HepG2 (cell line): ENCODE measurements around the gene ACOT13. TPM values are rescaled to one million over a fixed set of nuclear protein-coding genes. Genes with fewer than 3 reads are reported as not detected.

Experiments used
- CHD2 ChIP-seq: IDR thresholded peaks from 2 replicates; pipeline ENCODE4 v1.6.1; 2011; ENCODE audit warnings: low read depth, low read length, improper control_type of control experiment
- CHD4 ChIP-seq: fragments of 200-600 bp; sonication (generic); IDR thresholded peaks from 2 replicates; pipeline ENCODE4 v1.7.0; 2017; ENCODE audit warnings: mild to moderate bottlenecking, low read length, borderline replicate concordance
- GLI4 ChIP-seq: sonication (generic); formaldehyde crosslinking; IDR thresholded peaks from 2 replicates; pipeline ENCODE4 v1.5.1; 2020; ENCODE audit warnings: missing genetic modification reagents, mild to moderate bottlenecking, moderate library complexity, borderline replicate concordance
- HDAC6 ChIP-seq: fragments of 200-600 bp; sonication (generic); IDR thresholded peaks from 2 replicates; pipeline ENCODE4 v1.7.0; 2017; ENCODE audit warnings: mild to moderate bottlenecking, antibody characterized with exemption, low read length, low read depth
- JUND ChIP-seq: sonication (generic); formaldehyde crosslinking; IDR thresholded peaks from 2 replicates; pipeline ENCODE4 v1.8.0; 2022; ENCODE audit warnings: mild to moderate bottlenecking, missing genetic modification reagents
- KDM5B ChIP-seq: sonication (generic); formaldehyde crosslinking; IDR thresholded peaks from 2 replicates; pipeline ENCODE4 v1.4.0; 2020; ENCODE audit warnings: missing genetic modification reagents, mild to moderate bottlenecking, borderline replicate concordance
- MATR3 ChIP-seq: sonication (generic); formaldehyde crosslinking; IDR thresholded peaks from 2 replicates; pipeline ENCODE4 v1.4.0; 2020; ENCODE audit warnings: missing genetic modification reagents
- NCOA2 ChIP-seq: sonication (generic); formaldehyde crosslinking; IDR thresholded peaks from 2 replicates; pipeline ENCODE4 v1.8.0; 2022; ENCODE audit warnings: inconsistent platforms
- SALL2 ChIP-seq: sonication (generic); formaldehyde crosslinking; IDR thresholded peaks from 2 replicates; pipeline ENCODE4 v1.8.1; 2023; ENCODE audit warnings: mild to moderate bottlenecking, missing genetic modification reagents, inconsistent platforms
- SOX13 ChIP-seq, 3 experiments: fragments of 450-650 bp in 1 of 3; sonication (generic) in 1 of 3; formaldehyde crosslinking in 1 of 3; IDR thresholded peaks in 2 of 3; conservative IDR thresholded peaks in 1 of 3; 2 replicates each; pipeline versions ENCODE4 v1.5.0 to v1.6.1; 2016 to 2020; ENCODE audit warnings: antibody characterized with exemption in 1 of 3, mild to moderate bottlenecking in 1 of 3, missing compliant biosample characterization in 1 of 3, missing genetic modification reagents in 1 of 3, moderate library complexity in 1 of 3
- ZBTB7B ChIP-seq: sonication (generic); formaldehyde crosslinking; IDR thresholded peaks from 2 replicates; pipeline ENCODE4 v1.4.0; 2020; ENCODE audit warnings: missing genetic modification reagents
- ZEB1 ChIP-seq: IDR thresholded peaks from 2 replicates; pipeline ENCODE4 v1.6.1; 2012; ENCODE audit warnings: mild to moderate bottlenecking, low read depth, inconsistent platforms; ENCODE audit not compliant: insufficient replicate concordance
- ZNF282 ChIP-seq: fragments of 450-650 bp; IDR thresholded peaks from 2 replicates; pipeline ENCODE4 v1.6.1; 2018; ENCODE audit not compliant: partially characterized antibody
- ZNF296 ChIP-seq: sonication (generic); formaldehyde crosslinking; conservative IDR thresholded peaks from 2 replicates; pipeline ENCODE4 v1.5.0; 2020; ENCODE audit warnings: mild to moderate bottlenecking, missing genetic modification reagents
- ZNF441 ChIP-seq: sonication (generic); formaldehyde crosslinking; IDR thresholded peaks from 2 replicates; pipeline ENCODE4 v1.7.0; 2021; ENCODE audit warnings: missing genetic modification reagents, borderline replicate concordance
- ZNF451 ChIP-seq: sonication (generic); formaldehyde crosslinking; IDR thresholded peaks from 2 replicates; pipeline ENCODE4 v1.5.0; 2020; ENCODE audit warnings: mild to moderate bottlenecking, missing genetic modification reagents
- ZNF547 ChIP-seq: sonication (generic); formaldehyde crosslinking; IDR thresholded peaks from 2 replicates; pipeline ENCODE4 v1.5.1; 2020; ENCODE audit warnings: mild to moderate bottlenecking, missing genetic modification reagents
- ZNF770 ChIP-seq: sonication (generic); formaldehyde crosslinking; IDR thresholded peaks from 2 replicates; pipeline ENCODE4 v1.5.0; 2020; ENCODE audit warnings: mild to moderate bottlenecking, missing genetic modification reagents
- ZNF839 ChIP-seq: sonication (generic); formaldehyde crosslinking; IDR thresholded peaks from 2 replicates; pipeline ENCODE4 v1.4.0; 2020; ENCODE audit warnings: missing genetic modification reagents, mild to moderate bottlenecking, borderline replicate concordance
- ZSCAN20 ChIP-seq: sonication (generic); formaldehyde crosslinking; IDR thresholded peaks from 2 replicates; pipeline ENCODE4 v1.4.0; 2020; ENCODE audit warnings: missing genetic modification reagents, mild to moderate bottlenecking, borderline replicate concordance
- polyA plus RNA-seq, 8 experiments: library from polyadenylated mRNA; depleted of rRNA in 3 of 8; stranded (reverse) in 7 of 8; unstranded in 1 of 8; fragments of >200 nt; fragmentation: Illumina TruSeq in 4 of 8; extraction: Trizol in 4 of 8; gene quantifications; 2 replicates each; pipeline versions ENCODE4 v1.2.1 to v1.2.3, GENCODE V29; 2011 to 2016; ENCODE audit warnings: low read depth in 4 of 8, missing spikeins in 1 of 8, mixed read lengths in 1 of 8; ENCODE audit not compliant: insufficient read depth in 1 of 8
- total RNA-seq, 5 experiments: library from RNA; depleted of rRNA; stranded (reverse); fragments of >200 nt; fragmentation: Illumina TruSeq; extraction: Trizol; gene quantifications; 2 replicates each; pipeline ENCODE4 v1.2.3, GENCODE V29; 2016; ENCODE audit warnings: low read depth in 1 of 5
- TF ChIP-seq, protein P1 (sequence below): IDR thresholded peaks from 2 replicates; pipeline ENCODE4 v1.6.1; 2016; ENCODE audit warnings: low read depth, missing genetic modification reagents, missing compliant biosample characterization

Gene ACOT13
- total and polyA plus RNA-seq, 2 of the 13 experiments (the other 11 are each of a cell fraction or from before 2014, with no cell fraction given), result 31.5 to 45.1 TPM

DNA sequence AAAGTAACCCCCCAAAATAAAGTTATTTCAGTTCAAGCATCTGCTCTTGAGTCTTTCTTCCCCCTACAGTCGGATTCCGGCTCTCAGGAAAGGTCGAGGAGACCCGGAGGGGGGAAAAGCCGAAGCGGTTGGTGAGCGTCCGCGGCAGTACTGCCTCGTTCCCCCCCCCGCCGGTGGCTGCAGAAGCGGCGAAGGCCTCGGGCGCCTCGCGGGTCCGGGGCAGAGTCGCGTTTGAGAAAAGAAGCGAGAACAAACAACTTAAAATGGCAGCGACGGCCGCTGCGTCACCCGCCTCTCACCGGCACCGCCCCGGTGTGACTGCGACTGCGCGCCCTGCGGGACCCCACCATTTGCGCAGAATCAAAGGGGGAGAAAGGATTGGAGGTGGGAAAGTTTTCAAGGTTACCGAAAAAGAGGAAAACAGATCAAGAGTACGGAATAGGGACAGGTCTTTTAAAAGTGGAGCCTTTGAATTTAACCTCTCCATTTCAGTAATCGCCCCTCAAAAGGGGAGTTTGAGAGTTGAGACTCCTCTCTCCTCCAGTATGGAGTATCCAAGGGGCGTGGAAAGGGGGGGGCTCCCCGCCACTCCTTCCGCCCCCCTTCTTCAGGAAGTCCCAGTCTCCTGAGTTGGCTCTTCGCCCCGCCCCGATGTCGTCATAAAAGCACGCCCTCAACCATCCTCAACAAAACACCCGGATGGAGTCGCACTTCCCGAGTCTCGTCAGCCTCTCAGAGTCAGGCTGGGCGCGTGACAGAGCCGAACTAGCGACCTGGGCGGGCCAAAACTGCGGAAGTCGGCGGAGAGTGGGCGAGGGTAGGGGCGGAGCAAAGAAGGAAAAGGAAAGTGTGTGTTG is 54.0 kb downstream of the ACOT13 start (continued):
- TF ChIP-seq, protein P1, sequence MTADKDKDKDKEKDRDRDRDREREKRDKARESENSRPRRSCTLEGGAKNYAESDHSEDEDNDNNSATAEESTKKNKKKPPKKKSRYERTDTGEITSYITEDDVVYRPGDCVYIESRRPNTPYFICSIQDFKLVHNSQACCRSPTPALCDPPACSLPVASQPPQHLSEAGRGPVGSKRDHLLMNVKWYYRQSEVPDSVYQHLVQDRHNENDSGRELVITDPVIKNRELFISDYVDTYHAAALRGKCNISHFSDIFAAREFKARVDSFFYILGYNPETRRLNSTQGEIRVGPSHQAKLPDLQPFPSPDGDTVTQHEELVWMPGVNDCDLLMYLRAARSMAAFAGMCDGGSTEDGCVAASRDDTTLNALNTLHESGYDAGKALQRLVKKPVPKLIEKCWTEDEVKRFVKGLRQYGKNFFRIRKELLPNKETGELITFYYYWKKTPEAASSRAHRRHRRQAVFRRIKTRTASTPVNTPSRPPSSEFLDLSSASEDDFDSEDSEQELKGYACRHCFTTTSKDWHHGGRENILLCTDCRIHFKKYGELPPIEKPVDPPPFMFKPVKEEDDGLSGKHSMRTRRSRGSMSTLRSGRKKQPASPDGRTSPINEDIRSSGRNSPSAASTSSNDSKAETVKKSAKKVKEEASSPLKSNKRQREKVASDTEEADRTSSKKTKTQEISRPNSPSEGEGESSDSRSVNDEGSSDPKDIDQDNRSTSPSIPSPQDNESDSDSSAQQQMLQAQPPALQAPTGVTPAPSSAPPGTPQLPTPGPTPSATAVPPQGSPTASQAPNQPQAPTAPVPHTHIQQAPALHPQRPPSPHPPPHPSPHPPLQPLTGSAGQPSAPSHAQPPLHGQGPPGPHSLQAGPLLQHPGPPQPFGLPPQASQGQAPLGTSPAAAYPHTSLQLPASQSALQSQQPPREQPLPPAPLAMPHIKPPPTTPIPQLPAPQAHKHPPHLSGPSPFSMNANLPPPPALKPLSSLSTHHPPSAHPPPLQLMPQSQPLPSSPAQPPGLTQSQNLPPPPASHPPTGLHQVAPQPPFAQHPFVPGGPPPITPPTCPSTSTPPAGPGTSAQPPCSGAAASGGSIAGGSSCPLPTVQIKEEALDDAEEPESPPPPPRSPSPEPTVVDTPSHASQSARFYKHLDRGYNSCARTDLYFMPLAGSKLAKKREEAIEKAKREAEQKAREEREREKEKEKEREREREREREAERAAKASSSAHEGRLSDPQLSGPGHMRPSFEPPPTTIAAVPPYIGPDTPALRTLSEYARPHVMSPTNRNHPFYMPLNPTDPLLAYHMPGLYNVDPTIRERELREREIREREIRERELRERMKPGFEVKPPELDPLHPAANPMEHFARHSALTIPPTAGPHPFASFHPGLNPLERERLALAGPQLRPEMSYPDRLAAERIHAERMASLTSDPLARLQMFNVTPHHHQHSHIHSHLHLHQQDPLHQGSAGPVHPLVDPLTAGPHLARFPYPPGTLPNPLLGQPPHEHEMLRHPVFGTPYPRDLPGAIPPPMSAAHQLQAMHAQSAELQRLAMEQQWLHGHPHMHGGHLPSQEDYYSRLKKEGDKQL (CRISPR knock-in tag), result no peak
- TF ChIP-seq ZNF441 (CRISPR knock-in tag) (peak; percentile 55; the same call in 1 of the 2 replicates), ZBTB7B (peak; percentile 39; the same call in 1 of the 2 replicates), ZNF282 (no peak), MATR3 (CRISPR knock-in tag) (no peak), ZNF547 (CRISPR knock-in tag) (peak; percentile 94), SALL2 (CRISPR knock-in tag) (peak; percentile 39; the same call in 1 of the 2 replicates), HDAC6 (peak; percentile 87; the same call in 1 of the 2 replicates), NCOA2 (CRISPR knock-in tag) (peak; percentile 13; the same call in 1 of the 2 replicates), ZSCAN20 (CRISPR knock-in tag) (no peak), ZNF770 (CRISPR knock-in tag) (no peak), ZNF839 (CRISPR knock-in tag) (peak; percentile 62; the same call in 1 of the 2 replicates), CHD4 (no peak), SOX13 (IDR thresholded peaks at IDR 0.05) (no peak; the same call in 1 of the 2 replicates), SOX13 (CRISPR knock-in tag; conservative IDR thresholded peaks at IDR 0.05 in 1 of 2, IDR thresholded peaks at IDR 0.05 in 1 of 2) (peak in 1 of 2 experiments; percentile 56; a peak in 2 of 4 replicates), JUND (CRISPR knock-in tag) (no peak), ZNF296 (CRISPR knock-in tag) (no peak), KDM5B (CRISPR knock-in tag) (peak; percentile 82; the same call in 1 of the 2 replicates), ZNF451 (CRISPR knock-in tag) (no peak), ZEB1 (peak; percentile 91), CHD2 (peak; percentile 68), GLI4 (peak; percentile 88)
